ENCODE data around the gene DSCAML1.

- TF ChIP-seq MYC (IDR thresholded peaks at IDR 0.05; ENCODE audit: insufficient read depth, insufficient read length, insufficient replicate concordance, low read length, severe bottlenecking) (no peak), EZH2 (IDR thresholded peaks at IDR 0.05; ENCODE audit: borderline replicate concordance, control insufficient read depth, low read depth, low read length) (no peak), POLR2AphosphoS5 (IDR thresholded peaks at IDR 0.05; ENCODE audit: low read length) (no peak), CTCF (IDR thresholded peaks at IDR 0.05 in 2 of 3, conservative IDR thresholded peaks at IDR 0.05 in 1 of 3; ENCODE audit: control insufficient read depth in 2 of 3, extremely low read depth in 1 of 3, insufficient read depth in 1 of 3, low read depth in 3 of 3, low read length in 3 of 3) (0 out of 6 replicates have a peak, but pooled peaks of 1 of the 3 experiments have one; percentile 2), ZBTB40 (IDR thresholded peaks at IDR 0.05; ENCODE audit: borderline replicate concordance) (no peak), SUPT20H (IDR thresholded peaks at IDR 0.05; ENCODE audit: borderline replicate concordance, control insufficient read depth, low read depth, low read length) (no peak)
These were observed 187.0 kb downstream of the DSCAML1 start for GRCh38 chr11:117610045-117610444.

All from GM12878 (cell line).